GM12873 (cell line): Measurements from ENCODE around the gene PCNT.

Source experiments
- CTCF ChIP-seq: IDR thresholded peaks from 2 replicates; pipeline ENCODE4 v1.5.1; 2012; ENCODE audit warnings: low read depth, mild to moderate bottlenecking, moderate library complexity, low read length, control low read depth; ENCODE audit not compliant: insufficient read depth; ENCODE audit errors: missing control alignments

The PCNT gene

GRCh38 chr21:46409641-46410406 is 85.9 kb downstream of the PCNT start:
- TF ChIP-seq CTCF: no peak

DNA sequence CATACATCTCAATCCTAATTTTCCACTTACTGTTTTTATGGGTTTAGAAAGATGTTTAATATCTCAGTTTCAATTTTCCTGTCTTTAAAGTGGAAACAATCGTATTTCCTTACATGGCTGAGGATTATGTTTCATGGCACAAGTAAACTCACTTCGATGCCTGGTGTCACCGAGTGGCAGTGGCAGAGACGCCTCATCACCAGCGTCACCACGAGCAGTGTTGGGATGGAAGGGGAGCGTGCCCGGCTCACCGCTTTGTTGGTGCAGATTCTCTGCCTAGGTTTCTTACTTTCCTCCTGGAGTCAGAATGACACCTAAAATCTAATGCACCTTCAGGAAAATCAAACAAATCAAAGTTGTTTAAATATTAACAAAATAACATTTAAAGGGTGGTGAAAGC is 86.6 kb downstream of the PCNT start:
- TF ChIP-seq CTCF: no peak

DNA sequence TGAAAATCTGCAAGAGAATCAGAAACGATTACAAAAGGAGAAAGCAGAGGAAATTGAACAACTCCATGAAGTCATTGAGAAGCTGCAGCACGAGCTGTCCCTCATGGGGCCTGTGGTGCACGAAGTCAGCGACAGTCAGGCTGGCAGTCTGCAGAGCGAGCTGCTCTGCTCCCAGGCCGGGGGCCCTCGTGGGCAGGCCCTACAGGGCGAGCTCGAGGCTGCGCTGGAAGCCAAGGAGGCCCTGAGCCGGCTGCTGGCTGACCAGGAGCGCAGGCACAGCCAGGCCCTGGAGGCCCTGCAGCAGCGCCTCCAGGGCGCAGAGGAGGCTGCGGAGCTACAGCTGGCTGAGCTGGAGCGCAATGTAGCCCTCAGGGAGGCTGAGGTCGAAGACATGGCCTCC is 87.3 kb downstream of the PCNT start:
- no peak for TF ChIP-seq CTCF

- no peak for TF ChIP-seq CTCF
Measured at GRCh38 chr21:46411691-46412090, 87.7 kb downstream of the PCNT start.

- no peak for TF ChIP-seq CTCF
Measured at GRCh38 chr21:46412521-46413364, 88.8 kb downstream of the PCNT start.

GRCh38 chr21:46413365-46413696 is 89.4 kb downstream of the PCNT start:
- no peak for TF ChIP-seq CTCF

DNA sequence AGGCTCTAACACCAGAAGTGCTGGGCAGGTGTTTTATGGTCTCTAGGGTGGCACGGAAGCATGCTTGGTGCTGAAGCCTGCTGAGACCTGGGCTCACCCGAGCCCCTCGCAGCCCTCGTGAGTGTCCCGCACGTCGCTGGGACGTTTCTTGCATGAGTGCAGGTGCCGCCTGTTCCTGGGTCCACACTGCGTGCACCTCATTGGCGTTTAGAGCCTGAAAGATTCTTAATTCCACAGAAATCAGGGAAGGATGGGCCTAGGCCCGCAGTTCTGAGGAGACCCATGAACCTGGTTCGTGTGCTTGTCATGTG is 91.0 kb downstream of the PCNT start:
- TF ChIP-seq CTCF: no peak
